H9 (cell line): ENCODE measurements around the gene CACHD1. TPM values are rescaled to one million over a fixed set of nuclear protein-coding genes. Genes with fewer than 3 reads are reported as not detected.

Source experiments
- DNase-seq: peaks from one replicate; pipeline ENCODE4 v3.0.0-alpha.2; 2017
- H2AFZ ChIP-seq: one replicate; pipeline ENCODE4 v1.6.1; 2013; ENCODE audit warnings: mild to moderate bottlenecking, low read length, control low read depth, moderate library complexity
- H2AK5ac ChIP-seq: 2 replicates; pipeline ENCODE4 v1.6.1; 2013; ENCODE audit warnings: low read length, control low read depth, mixed read lengths; ENCODE audit not compliant: insufficient read length
- H2BK120ac ChIP-seq: one replicate; pipeline ENCODE4 v1.6.1; 2013; ENCODE audit warnings: low read depth, mild to moderate bottlenecking, low read length, control low read depth, inconsistent platforms; ENCODE audit not compliant: poor library complexity, severe bottlenecking
- H2BK12ac ChIP-seq: 2 replicates; pipeline ENCODE4 v1.6.1; 2013; ENCODE audit warnings: low read length, control low read depth, mixed read lengths, low read depth; ENCODE audit not compliant: insufficient read length
- H2BK15ac ChIP-seq: 2 replicates; pipeline ENCODE4 v1.6.1; 2013; ENCODE audit warnings: low read depth, low read length, control low read depth
- H2BK20ac ChIP-seq: one replicate; pipeline ENCODE4 v1.6.1; 2013; ENCODE audit warnings: low read depth, mild to moderate bottlenecking, low read length, control low read depth, inconsistent platforms; ENCODE audit not compliant: poor library complexity, severe bottlenecking
- H2BK5ac ChIP-seq: 2 replicates; pipeline ENCODE4 v1.6.1; 2013; ENCODE audit warnings: low read length, control low read depth, mixed read lengths; ENCODE audit not compliant: insufficient read length
- H3K14ac ChIP-seq: 2 replicates; pipeline ENCODE4 v1.6.1; 2013; ENCODE audit warnings: low read length, control low read depth; ENCODE audit not compliant: insufficient read depth
- H3K18ac ChIP-seq: 2 replicates; pipeline ENCODE4 v1.6.1; 2013; ENCODE audit warnings: low read depth, mild to moderate bottlenecking, mixed read lengths, low read length, control low read depth; ENCODE audit not compliant: insufficient read length
- H3K23ac ChIP-seq: 2 replicates; pipeline ENCODE4 v1.6.1; 2013; ENCODE audit warnings: low read length, control low read depth, mixed read lengths, low read depth; ENCODE audit not compliant: insufficient read length
- H3K23me2 ChIP-seq: 2 replicates; pipeline ENCODE4 v1.6.1; 2013; ENCODE audit warnings: low read depth, mild to moderate bottlenecking, mixed read lengths, low read length, control low read depth; ENCODE audit not compliant: insufficient read length, poor library complexity, severe bottlenecking
- H3K27ac ChIP-seq: 2 replicates; pipeline ENCODE4 v1.5.1; 2013; ENCODE audit warnings: low read length, control low read depth, mixed read lengths, low read depth; ENCODE audit not compliant: insufficient read length
- H3K27me3 ChIP-seq: 2 replicates; pipeline ENCODE4 v1.6.1; 2013; ENCODE audit warnings: low read length, control low read depth, inconsistent platforms; ENCODE audit not compliant: insufficient read depth
- H3K4ac ChIP-seq: 2 replicates; pipeline ENCODE4 v1.6.1; 2013; ENCODE audit warnings: low read depth, mild to moderate bottlenecking, control low read depth, inconsistent platforms, low read length, moderate library complexity
- H3K4me1 ChIP-seq: 2 replicates; pipeline ENCODE4 v1.6.1; 2013; ENCODE audit warnings: low read length, control low read depth, inconsistent platforms; ENCODE audit not compliant: insufficient read depth
- H3K4me2 ChIP-seq: 2 replicates; pipeline ENCODE4 v1.6.1; 2013; ENCODE audit warnings: low read length, control low read depth, mixed read lengths; ENCODE audit not compliant: insufficient read length, insufficient read depth
- H3K56ac ChIP-seq: 2 replicates; pipeline ENCODE4 v1.6.1; 2013; ENCODE audit warnings: low read depth, mild to moderate bottlenecking, mixed read lengths, low read length, control low read depth; ENCODE audit not compliant: insufficient read length
- H3K79me1 ChIP-seq: 2 replicates; pipeline ENCODE4 v1.6.1; 2013; ENCODE audit warnings: low read depth, mild to moderate bottlenecking, moderate library complexity, low read length, control low read depth, inconsistent platforms; ENCODE audit not compliant: insufficient read depth, poor library complexity, severe bottlenecking
- H3K79me2 ChIP-seq: 2 replicates; pipeline ENCODE4 v1.6.1; 2013; ENCODE audit warnings: low read length, control low read depth, inconsistent platforms; ENCODE audit not compliant: insufficient read depth
- H3K9ac ChIP-seq: 2 replicates; pipeline ENCODE4 v1.6.1; 2013; ENCODE audit warnings: low read length, control low read depth, mixed read lengths; ENCODE audit not compliant: insufficient read length; ENCODE audit errors: extremely low read depth
- H3K9me3 ChIP-seq: one replicate; pipeline ENCODE4 v1.6.1; 2013; ENCODE audit warnings: low read depth, low read length, inconsistent platforms; ENCODE audit not compliant: control insufficient read depth
- H3T11ph ChIP-seq: one replicate; pipeline ENCODE4 v1.6.1; 2013; ENCODE audit warnings: mild to moderate bottlenecking, low read length, control low read depth, inconsistent platforms
- H4K20me1 ChIP-seq: one replicate; pipeline ENCODE4 v1.6.1; 2013; ENCODE audit not compliant: control insufficient read depth, insufficient read length, insufficient read depth
- H4K5ac ChIP-seq: 2 replicates; pipeline ENCODE4 v1.6.1; 2013; ENCODE audit warnings: low read depth, mild to moderate bottlenecking, mixed read lengths, low read length, control low read depth; ENCODE audit not compliant: insufficient read length
- H4K8ac ChIP-seq: replicated peaks from 2 replicates; pipeline ENCODE4 v1.6.1; 2013; ENCODE audit warnings: low read length, control low read depth, mixed read lengths, low read depth; ENCODE audit not compliant: insufficient read length
- H4K91ac ChIP-seq: 2 replicates; pipeline ENCODE4 v1.6.1; 2013; ENCODE audit warnings: low read depth, mild to moderate bottlenecking, moderate library complexity, mixed read lengths, low read length, control low read depth; ENCODE audit not compliant: insufficient read length
- H3K27ac Mint-ChIP-seq, 3 experiments: 2 replicates in 2 of 3; 3 replicates in 1 of 3; pipeline ENCODE4 v1.8.0; 2020 to 2021; ENCODE audit warnings: mixed read lengths in 3 of 3, mild to moderate bottlenecking in 1 of 3, moderate library complexity in 1 of 3
- H3K27me3 Mint-ChIP-seq: 2 replicates; pipeline ENCODE4 v1.8.0; 2021; ENCODE audit warnings: low read depth, mild to moderate bottlenecking, moderate library complexity, mixed read lengths
- H3K36me3 Mint-ChIP-seq, 3 experiments: 2 replicates in 2 of 3; 3 replicates in 1 of 3; pipeline ENCODE4 v1.8.0; 2020 to 2021; ENCODE audit warnings: low read depth in 3 of 3, mixed read lengths in 3 of 3; ENCODE audit not compliant: insufficient read depth in 1 of 3
- H3K4me1 Mint-ChIP-seq, 2 experiments: 2 replicates each; pipeline ENCODE4 v1.8.0; 2020; ENCODE audit warnings: mixed read lengths in 2 of 2
- H3K4me3 Mint-ChIP-seq, 2 experiments: 2 replicates in 1 of 2; 3 replicates in 1 of 2; pipeline ENCODE4 v1.8.0; 2020 to 2021; ENCODE audit warnings: mild to moderate bottlenecking in 2 of 2, mixed read lengths in 2 of 2, moderate library complexity in 1 of 2
- H3K9me3 Mint-ChIP-seq, 2 experiments: 2 replicates in 1 of 2; 3 replicates in 1 of 2; pipeline ENCODE4 v1.8.0; 2020; ENCODE audit warnings: mild to moderate bottlenecking in 2 of 2, mixed read lengths in 2 of 2, moderate library complexity in 1 of 2
- CTCF ChIP-seq: fragments of 200-600 bp; sonication (generic); conservative IDR thresholded peaks from 3 replicates; pipeline ENCODE4 v1.8.0; 2021; ENCODE audit warnings: antibody characterized with exemption, mild to moderate bottlenecking
- WGBS: extraction: QIAGEN DNeasy Blood & Tissue Kit; methylation state at CpG from one replicate; pipeline ENCODE4 v1.1.7; 2013; ENCODE audit warnings: missing lambda C conversion rate, low lambda C conversion rate, mixed read lengths; ENCODE audit not compliant: insufficient read length; ENCODE audit errors: extremely low coverage; 5-methylcytosine and 5-hydroxymethylcytosine counted together
- total RNA-seq: library from RNA; stranded (reverse); gene quantifications from 2 replicates; pipeline ENCODE4 v1.2.1, GENCODE V29; 2021

Gene CACHD1
- total RNA-seq, 1 experiment from 2014 or later, result 94.2 TPM

DNA sequence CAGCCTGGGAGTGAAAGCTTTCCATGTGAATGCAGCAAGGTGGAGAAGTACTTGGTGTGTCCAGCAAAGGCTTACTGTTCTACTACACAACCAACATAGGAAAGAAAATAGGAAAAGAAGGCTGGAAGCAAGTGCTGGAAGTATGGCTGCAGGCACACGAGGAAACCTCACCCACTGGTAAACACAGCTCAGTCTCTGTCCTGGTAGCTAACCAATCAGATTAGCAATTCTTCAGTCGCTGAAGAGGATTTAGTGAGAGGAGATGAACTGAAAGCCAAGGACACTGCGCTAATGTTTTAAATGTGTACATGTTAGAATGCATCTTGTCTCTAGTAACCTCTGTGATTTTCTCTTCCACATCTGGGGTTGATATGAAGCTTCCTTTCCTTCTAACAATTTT is 36.2 kb upstream of the CACHD1 start:
- Histone ChIP-seq H3K9ac (no peak overlapping the region), H3K4me1 (no peaks in the 10 kb centered on the region; the same call in 1 of the 2 replicates), H2BK5ac (no peak overlapping the region), H3K79me1 (no peaks in the 10 kb centered on the region), H3K27ac (no peak overlapping the region), H3K56ac (no peak overlapping the region), H3K4me2 (no peak overlapping the region), H3K27me3 (no peaks in the 10 kb centered on the region), H2BK15ac (no peak overlapping the region), H3K79me2 (no peaks in the 10 kb centered on the region), H2BK12ac (no peak overlapping the region), H4K5ac (no peak overlapping the region), H3K23me2 (no peaks in the 10 kb centered on the region), H4K8ac (no peak overlapping the region), H4K20me1 (no peaks in the 10 kb centered on the region), H3K23ac (no peak overlapping the region), H4K91ac (no peak overlapping the region), H2BK120ac (no peak overlapping the region), H3K4ac (no peak overlapping the region), H3K14ac (no peak overlapping the region), H2AFZ (no peak overlapping the region), H2AK5ac (no peak overlapping the region), H3T11ph (no peak overlapping the region), H3K9me3 (no peaks in the 10 kb centered on the region), H3K18ac (no peak overlapping the region), H2BK20ac (no peak overlapping the region)
- Mint-ChIP-seq H3K27ac (no peak overlapping the region), H3K27me3 (no peaks in the 10 kb centered on the region), H3K4me3 (no peak overlapping the region), H3K9me3 (no peaks in the 10 kb centered on the region), H3K4me1 (peaks cover 14 to 16% of the 10 kb centered on the region in 2 experiments), H3K36me3 (no peaks in the 10 kb centered on the region)
- TF ChIP-seq CTCF, result no peak
- no peak for DNase-seq
- whole genome bisulfite sequencing, result no CpG with 5 or more reads among the region's 3 CpGs
